A549 (cell line): Measurements from ENCODE around the gene MED9. TPM values are rescaled to one million over a fixed set of nuclear protein-coding genes. Genes with fewer than 3 reads are reported as not detected.
"Not testable (repeated sequence)": the region's sequence is repeated elsewhere in the genome, so short reads cannot be mapped to it uniquely, and the experiment has no call there.

ENCODE experiments used
- ATAC-seq, 2 experiments: fragments of 200-7000 bp in 1 of 2; fragments of >200 bp in 1 of 2; cut with Nextera tagmentation in 1 of 2; cut with Tn5 transposase in 1 of 2; 3 replicates each; pipeline versions ENCODE4 v1.8.0 to v1.9.1; 2018 to 2020; ENCODE audit warnings: mild to moderate bottlenecking in 1 of 2, moderate library complexity in 1 of 2
- CTCF ChIA-PET: fragments of 300-600 bp; sonication (Branson Sonifier 250); formaldehyde crosslinking; extraction: SDS; loops from one replicate; lab custom pipeline; 2021; ENCODE audit warnings: antibody characterized with exemption, inconsistent platforms; lab: Yijun Ruan, JAX
- POLR2A ChIA-PET: fragments of 350-600 bp; formaldehyde crosslinking; extraction: SDS; loops from one replicate; lab custom pipeline; 2021; ENCODE audit warnings: antibody characterized with exemption, inconsistent platforms; lab: Yijun Ruan, JAX
- DNase-seq, 2 experiments: peaks; one replicate each; pipeline versions ENCODE4 v3.0.0 to v3.0.0-alpha.2; 2011 to 2016; ENCODE audit warnings: low read depth in 1 of 2, low spot score in 1 of 2
- FAIRE-seq: peaks from 2 replicates; lab custom pipeline; 2011; peaks lifted over from hg19 to GRCh38; lab: Jason Lieb, UNC
- H3K27ac ChIP-seq, 2 experiments: fragments of >200 bp; sonication (Bioruptor Twin); formaldehyde crosslinking; 3 replicates each; pipeline ENCODE4 v1.5.1; 2016 to 2017
- H3K4me1 ChIP-seq: fragments of >200 bp; sonication (Bioruptor Twin); formaldehyde crosslinking; 3 replicates; pipeline ENCODE4 v1.6.1; 2016
- H3K4me2 ChIP-seq: fragments of >200 bp; sonication (Bioruptor Twin); formaldehyde crosslinking; 3 replicates; pipeline ENCODE4 v1.6.1; 2016
- H3K4me3 ChIP-seq: fragments of >200 bp; sonication (Bioruptor Twin); formaldehyde crosslinking; 3 replicates; pipeline ENCODE4 v1.5.1; 2016
- H3K9me3 ChIP-seq: fragments of >200 bp; sonication (Bioruptor Twin); formaldehyde crosslinking; 3 replicates; pipeline ENCODE4 v1.6.1; 2016
- CBX2 ChIP-seq: fragments of 200-600 bp; sonication (generic); IDR thresholded peaks from 2 replicates; pipeline ENCODE4 v1.6.1; 2016; ENCODE audit warnings: low read depth, mild to moderate bottlenecking, borderline replicate concordance
- CBX8 ChIP-seq: fragments of 200-600 bp; sonication (generic); IDR thresholded peaks from 2 replicates; pipeline ENCODE4 v1.6.1; 2016
- CEBPB ChIP-seq, 2 experiments: fragments of >200 bp in 1 of 2; sonication (Bioruptor Twin) in 1 of 2; formaldehyde crosslinking in 1 of 2; IDR thresholded peaks; 2 replicates each; pipeline ENCODE4 v1.6.1; 2012 to 2016
- CHD4 ChIP-seq: fragments of 200-600 bp; sonication (generic); IDR thresholded peaks from 2 replicates; pipeline ENCODE4 v1.6.1; 2016; ENCODE audit warnings: antibody characterized with exemption, mild to moderate bottlenecking, borderline replicate concordance
- EHMT2 ChIP-seq: fragments of 200-600 bp; sonication (generic); IDR thresholded peaks from 2 replicates; pipeline ENCODE4 v1.6.1; 2016; ENCODE audit warnings: antibody characterized with exemption, low read depth, mild to moderate bottlenecking, moderate library complexity
- EP300 ChIP-seq, 2 experiments: fragments of >200 bp; sonication (Bioruptor Twin); formaldehyde crosslinking; IDR thresholded peaks; 2 replicates in 1 of 2; 3 replicates in 1 of 2; pipeline ENCODE4 v1.6.1; 2016 to 2017
- FOSB ChIP-seq: fragments of 250-450 bp; sonication (Bioruptor Pico); IDR thresholded peaks from 2 replicates; pipeline ENCODE4 v1.5.0; 2020; ENCODE audit warnings: mild to moderate bottlenecking, moderate library complexity
- GATA3 ChIP-seq: IDR thresholded peaks from 2 replicates; pipeline ENCODE4 v1.6.1; 2012; ENCODE audit warnings: borderline replicate concordance
- HEYL ChIP-seq: fragments of 250-450 bp; sonication (Bioruptor Pico); IDR thresholded peaks from 2 replicates; pipeline ENCODE4 v1.8.0; 2021; ENCODE audit warnings: mild to moderate bottlenecking, moderate library complexity
- JUNB ChIP-seq: fragments of >200 bp; sonication (Bioruptor Twin); formaldehyde crosslinking; IDR thresholded peaks from 2 replicates; pipeline ENCODE4 v1.6.1; 2016
- KDM5A ChIP-seq: fragments of 200-600 bp; sonication (generic); IDR thresholded peaks from 2 replicates; pipeline ENCODE4 v1.6.1; 2016; ENCODE audit warnings: antibody characterized with exemption, mild to moderate bottlenecking
- MAFK ChIP-seq: fragments of 450-650 bp; IDR thresholded peaks from 2 replicates; pipeline ENCODE4 v1.6.1; 2014; ENCODE audit not compliant: partially characterized antibody
- NPAS2 ChIP-seq: fragments of 250-450 bp; sonication (Bioruptor Pico); IDR thresholded peaks from 2 replicates; pipeline ENCODE4 v1.8.0; 2022; ENCODE audit warnings: mild to moderate bottlenecking, moderate library complexity, borderline replicate concordance
- NR3C1 ChIP-seq: fragments of >200 bp; sonication (Bioruptor Twin); formaldehyde crosslinking; IDR thresholded peaks from 3 replicates; pipeline ENCODE4 v1.6.1; 2017
- PHF8 ChIP-seq: fragments of 200-600 bp; sonication (generic); IDR thresholded peaks from 2 replicates; pipeline ENCODE4 v1.6.1; 2016; ENCODE audit warnings: low read depth, mild to moderate bottlenecking, antibody characterized with exemption, moderate library complexity, borderline replicate concordance
- POLR2AphosphoS2 ChIP-seq: conservative IDR thresholded peaks from 2 replicates; pipeline ENCODE4 v1.6.1; 2012; ENCODE audit warnings: low read length, improper control_type of control experiment, inconsistent platforms
- RAD21 ChIP-seq, 2 experiments: fragments of >200 bp in 1 of 2; sonication (Bioruptor Twin) in 1 of 2; formaldehyde crosslinking in 1 of 2; IDR thresholded peaks in 1 of 2; conservative IDR thresholded peaks in 1 of 2; 2 replicates in 1 of 2; 3 replicates in 1 of 2; pipeline ENCODE4 v1.6.1; 2012 to 2018; ENCODE audit warnings: inconsistent platforms in 1 of 2
- RARB ChIP-seq: fragments of 250-450 bp; sonication (Bioruptor Pico); IDR thresholded peaks from 2 replicates; pipeline ENCODE4 v1.8.0; 2021; ENCODE audit warnings: mild to moderate bottlenecking, moderate library complexity
- RCOR1 ChIP-seq: fragments of 150-350 bp; IDR thresholded peaks from 2 replicates; pipeline ENCODE4 v1.6.1; 2014; ENCODE audit warnings: antibody characterized with exemption, low read length, low read depth
- RNF2 ChIP-seq: fragments of 200-600 bp; sonication (generic); IDR thresholded peaks from 2 replicates; pipeline ENCODE4 v1.6.1; 2016; ENCODE audit warnings: low read depth, mild to moderate bottlenecking, antibody characterized with exemption, moderate library complexity, borderline replicate concordance
- SREBF2 ChIP-seq: fragments of 450-650 bp; IDR thresholded peaks from 2 replicates; pipeline ENCODE4 v1.6.1; 2014; ENCODE audit warnings: mild to moderate bottlenecking, moderate library complexity
- TFCP2L1 ChIP-seq: fragments of 250-450 bp; sonication (Bioruptor Pico); IDR thresholded peaks from 2 replicates; pipeline ENCODE4 v1.5.0; 2021; ENCODE audit warnings: mild to moderate bottlenecking
- ZFP36 ChIP-seq: fragments of 450-650 bp; IDR thresholded peaks from 2 replicates; pipeline ENCODE4 v1.6.1; 2014; ENCODE audit warnings: borderline replicate concordance; ENCODE audit not compliant: partially characterized antibody
- ZNF302 ChIP-seq: fragments of 250-450 bp; sonication (Bioruptor Pico); IDR thresholded peaks from 2 replicates; pipeline ENCODE4 v1.9.0; 2021; ENCODE audit warnings: inconsistent platforms, mild to moderate bottlenecking, moderate library complexity
- ZSCAN20 ChIP-seq: fragments of 250-450 bp; sonication (Bioruptor Pico); IDR thresholded peaks from 2 replicates; pipeline ENCODE4 v1.8.0; 2022; ENCODE audit warnings: mild to moderate bottlenecking, moderate library complexity
- WGBS: methylation state at CpG from one replicate; pipeline ENCODE4 v1.1.6; 2017; ENCODE audit errors: missing lambda C conversion rate; 5-methylcytosine and 5-hydroxymethylcytosine counted together
- polyA plus RNA-seq, 4 experiments: library from polyadenylated mRNA; depleted of rRNA in 3 of 4; stranded (reverse); fragments of >200 nt; fragmentation: RNase III in 1 of 4; extraction: RNeasy Plus Mini Kit Qiagen cat#74134 plus additional on column Dnase treatment in 1 of 4; gene quantifications; 2 replicates in 3 of 4; 3 replicates in 1 of 4; pipeline ENCODE4 v1.2.3, GENCODE V29; 2011 to 2017

The MED9 gene
- polyA plus RNA-seq, 2 of the 4 experiments (the other 2 are of a cell fraction), result 15.2 to 17.4 TPM

DNA sequence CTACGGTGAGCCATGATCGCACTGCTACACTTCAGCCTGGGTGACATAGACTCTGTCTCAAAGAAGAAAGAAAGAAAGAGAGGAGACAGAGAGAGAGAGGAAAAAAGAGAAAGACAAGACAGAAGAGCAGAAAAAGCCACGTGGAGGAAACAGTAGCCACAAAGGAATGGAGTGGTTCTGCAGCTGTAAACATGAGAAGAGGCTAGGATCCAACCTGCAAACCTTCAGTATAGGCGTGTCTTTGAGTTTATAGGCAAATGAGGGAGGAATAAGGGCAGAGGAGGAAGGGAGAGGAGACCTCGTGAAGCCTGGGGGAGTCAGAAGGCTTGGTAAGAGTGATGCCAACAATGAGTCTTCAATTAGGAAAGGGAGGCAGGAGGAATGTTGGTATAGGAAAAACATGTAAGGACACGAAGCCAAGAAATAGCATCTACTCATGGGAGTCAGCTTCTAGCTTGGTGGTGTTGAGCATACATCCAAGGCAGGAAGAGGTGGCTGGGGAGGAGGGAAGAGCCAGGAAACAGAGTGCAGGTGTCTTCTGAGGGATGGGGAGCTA lies 3.9 kb downstream of the MED9 start (continued):
- TF ChIP-seq NR3C1 (no peak), EHMT2 (no peak), FOSB (CRISPR knock-in tag) (no peak)

DNA sequence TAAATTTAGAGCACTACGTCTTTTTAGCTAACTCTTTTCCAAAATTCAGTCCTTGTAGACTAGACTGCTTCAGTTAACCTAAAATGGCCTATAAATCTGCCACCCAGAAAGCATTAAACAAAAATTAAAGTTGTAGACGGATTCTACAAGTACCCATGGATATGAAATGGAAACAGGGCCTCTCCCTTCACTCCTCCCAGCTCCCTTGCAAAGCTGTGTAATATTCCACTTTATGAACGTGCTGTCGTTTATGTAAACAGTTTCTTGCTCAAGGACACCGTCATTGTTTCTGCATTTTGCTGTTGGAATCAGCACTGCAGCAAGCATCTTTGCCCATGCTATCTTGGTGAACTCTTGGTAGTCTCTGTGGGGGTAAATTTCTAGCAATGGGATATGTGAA lies 5.1 kb downstream of the MED9 start:
- 78% methylated on average over 5 of the region's 5 CpGs for WGBS
- FAIRE-seq (no peak), DNase-seq (no peak), ATAC-seq (no peak)
- Histone ChIP-seq H3K4me2 (no peak overlapping the region), H3K9me3 (no peaks in the 10 kb centered on the region), H3K4me3 (no peak overlapping the region), H3K27ac (no peak overlapping the region), H3K4me1 (peaks cover 17% of the 10 kb centered on the region)
- ChIA-PET POLR2A (interaction anchor here (1.2 kb wide), 1 partner anchor 14 kb away, joined by 4 read pairs; the partner anchor contains the start of gene RASD1), CTCF (interaction anchor here (1.5 to 2.3 kb wide), 2 partner anchors 10 to 127 kb away, joined by 6 to 7 read pairs; no protein-coding TSS in a partner anchor)
- TF ChIP-seq SREBF2 (no peak), EHMT2 (no peak), CBX8 (no peak), PHF8 (no peak), GATA3 (no peak), ZNF302 (CRISPR knock-in tag) (no peak), CEBPB (IDR thresholded peaks at IDR 0.05) (no peak), HEYL (CRISPR knock-in tag) (no peak), CBX2 (no peak), KDM5A (no peak), RAD21 (conservative IDR thresholded peaks at IDR 0.05 in 1 of 2, IDR thresholded peaks at IDR 0.05 in 1 of 2) (no peak), TFCP2L1 (no peak), JUNB (no peak), RNF2 (no peak)

DNA sequence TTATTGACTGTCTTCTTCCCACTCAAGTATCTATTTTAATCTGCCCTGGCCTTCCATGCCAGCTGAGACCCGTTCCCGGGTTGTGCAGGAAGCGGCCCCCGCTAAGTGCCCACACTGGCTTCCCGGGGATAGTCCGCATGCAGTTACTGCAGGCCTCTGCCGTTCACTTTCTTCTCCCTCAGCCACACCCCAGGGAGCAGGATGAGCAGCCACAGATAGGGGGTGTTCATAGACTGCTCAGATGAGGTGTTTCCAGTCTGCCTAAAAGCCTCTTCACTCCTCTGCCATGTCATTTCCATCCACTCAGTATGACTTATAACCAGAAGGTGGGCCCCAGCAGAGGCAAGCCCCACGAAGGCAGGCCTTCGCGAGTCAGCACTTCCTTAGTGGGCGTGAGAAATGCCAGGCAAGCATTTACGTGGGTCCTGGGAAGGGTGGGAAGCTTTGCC lies 7.7 kb downstream of the MED9 start:
- CTCF ChIA-PET, result interaction anchor here (1.0 to 1.7 kb wide), 3 partner anchors 44 to 157 kb away, joined by 3 to 5 read pairs (median 4); no protein-coding TSS in a partner anchor
- Histone ChIP-seq H3K9me3 (no peaks in the 10 kb centered on the region), H3K4me3 (no peak overlapping the region), H3K4me1 (no peaks in the 10 kb centered on the region), H3K4me2 (no peak overlapping the region), H3K27ac (no peak overlapping the region)
- ATAC-seq, result peak in 1 of 2 experiments; percentile 39; a peak in 3 of 6 replicates
- no peak for DNase-seq
- POLR2A ChIA-PET, result no interaction called here
- no peak for FAIRE-seq
- TF ChIP-seq RNF2, result no peak
- TF ChIP-seq MAFK, result peak; percentile 39
- TF ChIP-seq, all 56 proteins: peak for 1
- WGBS, result 92% methylated on average over 12 of the region's 12 CpGs

DNA sequence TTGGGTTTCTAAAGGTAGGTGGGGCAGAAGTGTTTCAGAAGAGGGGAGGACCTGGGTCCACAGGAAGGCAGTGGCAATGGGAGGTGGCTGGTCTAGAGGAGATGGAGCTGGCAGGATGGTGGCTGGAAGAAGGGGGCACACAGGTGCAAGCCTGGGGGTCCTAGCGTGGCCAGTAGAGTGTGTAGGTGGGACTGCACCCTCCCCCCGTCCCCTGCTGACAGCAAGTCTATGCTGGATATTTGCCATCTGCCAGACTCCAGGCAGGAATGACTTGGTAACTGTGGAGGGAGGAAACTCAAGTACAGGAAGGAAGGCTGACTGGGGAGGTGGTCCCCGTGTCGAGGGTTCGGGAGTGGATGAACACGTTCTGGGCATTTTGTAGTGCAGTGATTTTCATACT lies 8.6 kb downstream of the MED9 start:
- FAIRE-seq (no peak), DNase-seq (no peak), ATAC-seq (no peak)
- Histone ChIP-seq H3K27ac (no peak overlapping the region), H3K4me1 (no peaks in the 10 kb centered on the region), H3K4me3 (no peak overlapping the region), H3K4me2 (no peak overlapping the region), H3K9me3 (no peaks in the 10 kb centered on the region)
- 94% methylated on average over 6 of the region's 6 CpGs for WGBS
- CTCF ChIA-PET, result no interaction called here
- POLR2A ChIA-PET, result no interaction called here
- TF ChIP-seq ZNF302 (CRISPR knock-in tag) (no peak), RARB (CRISPR knock-in tag) (no peak), NPAS2 (no peak), ZSCAN20 (CRISPR knock-in tag) (no peak), POLR2AphosphoS2 (no peak), ZFP36 (no peak), RCOR1 (no peak), EP300 (IDR thresholded peaks at IDR 0.05) (no peak), GATA3 (no peak), CHD4 (no peak), CBX8 (no peak), SREBF2 (no peak), FOSB (CRISPR knock-in tag) (no peak), HEYL (CRISPR knock-in tag) (no peak)

DNA sequence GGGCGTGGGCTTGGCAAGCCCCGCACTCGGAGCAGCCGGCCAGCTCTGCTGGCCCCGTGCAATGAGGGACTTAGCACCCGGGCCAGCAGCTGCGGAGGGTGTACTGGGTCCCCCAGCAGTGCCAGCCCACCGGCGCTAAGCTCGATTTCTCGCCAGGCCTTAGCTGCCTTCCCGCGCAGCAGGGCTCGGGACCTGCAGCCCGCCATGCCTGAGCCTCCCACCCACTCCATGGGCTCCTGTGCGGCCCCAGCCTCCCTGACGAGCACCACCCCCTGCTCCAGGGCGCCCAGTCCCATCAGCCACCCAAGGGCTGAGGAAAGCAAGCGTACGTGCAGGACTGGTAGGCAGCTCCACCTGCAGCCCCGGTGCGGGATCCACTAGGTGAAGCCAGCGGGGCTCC lies 9.6 kb downstream of the MED9 start:
- not testable (repeated sequence) for ATAC-seq
- 98% methylated on average over 22 of the region's 23 CpGs for WGBS

More for the DNA sequence above, 9.6 kb downstream of the MED9 start:
- H3K4me2 ChIP-seq, POLR2A ChIA-PET, FAIRE-seq, H3K4me1 ChIP-seq, H3K4me3 ChIP-seq, H3K9me3 ChIP-seq, H3K27ac ChIP-seq, DNase-seq: not testable (repeated sequence)
- CTCF ChIA-PET, result interaction anchor here (1.1 kb wide), 1 partner anchor 79 kb away, joined by 3 read pairs; no protein-coding TSS in a partner anchor
